H1 (cell line): ENCODE data around the gene SLC66A1. TPM values are rescaled to one million over a fixed set of nuclear protein-coding genes. Genes with fewer than 3 reads are reported as not detected.

Experiments used
- CHD7 ChIP-seq: fragments of 300-600 bp; sonication (generic); IDR thresholded peaks from 2 replicates; pipeline ENCODE4 v1.7.1; 2012; ENCODE audit warnings: low read length, moderate library complexity, mild to moderate bottlenecking, inconsistent platforms; ENCODE audit not compliant: insufficient replicate concordance
- CTCF ChIP-seq, 3 experiments: IDR thresholded peaks; 1 replicate in 2 of 3; 2 replicates in 1 of 3; pipeline versions ENCODE4 v1.5.1 to v1.6.1; 2011; ENCODE audit warnings: low read length in 3 of 3, mild to moderate bottlenecking in 3 of 3, inconsistent platforms in 2 of 3, low read depth in 1 of 3, moderate library complexity in 1 of 3; ENCODE audit not compliant: insufficient read depth in 1 of 3; ENCODE audit errors: control extremely low read depth in 1 of 3
- GTF2F1 ChIP-seq: IDR thresholded peaks from 2 replicates; pipeline ENCODE4 v1.6.1; 2012; ENCODE audit warnings: low read depth, low read length, improper control_type of control experiment, borderline replicate concordance
- POLR2AphosphoS5 ChIP-seq: IDR thresholded peaks from 2 replicates; pipeline ENCODE4 v1.6.1; 2011; ENCODE audit warnings: low read depth, low read length
- RAD21 ChIP-seq, 2 experiments: IDR thresholded peaks in 1 of 2; conservative IDR thresholded peaks in 1 of 2; 2 replicates each; pipeline ENCODE4 v1.6.1; 2011; ENCODE audit warnings: low read depth in 2 of 2, low read length in 2 of 2, improper control_type of control experiment in 1 of 2, inconsistent platforms in 1 of 2, mild to moderate bottlenecking in 1 of 2, moderate library complexity in 1 of 2
- TAF7 ChIP-seq: optimal IDR thresholded peaks from 2 replicates; pipeline ENCODE3; 2011; ENCODE audit warnings: low read depth, mild to moderate bottlenecking, inconsistent platforms, low read length, moderate library complexity, borderline replicate concordance
- TCF12 ChIP-seq: IDR thresholded peaks from 2 replicates; pipeline ENCODE4 v1.6.1; 2011; ENCODE audit warnings: low read depth, mild to moderate bottlenecking, low read length
- polyA plus RNA-seq, 7 experiments: library from polyadenylated mRNA; depleted of rRNA in 3 of 7; stranded (reverse) in 5 of 7; unstranded in 2 of 7; fragments of >200 nt in 5 of 7; fragments of 200-250 nt in 2 of 7; gene quantifications; 1 replicate in 5 of 7; 2 replicates in 1 of 7; 4 replicates in 1 of 7; pipeline versions ENCODE4 v1.2.1 to v1.2.3, GENCODE V29; 2011 to 2013; ENCODE audit warnings: missing spikeins in 2 of 7, mixed read lengths in 2 of 7
- total RNA-seq: library from RNA; stranded (reverse); fragmentation: NEBNext Ultra II Directional; extraction: Animal tissue kit (Norgen Biotek cat#: 25700); gene quantifications from 2 replicates; pipeline ENCODE4 v1.2.1, GENCODE V29; 2021

Gene SLC66A1
- total and polyA plus RNA-seq, 2 of the 8 experiments (the other 6 are each of a cell fraction or from before 2014, with no cell fraction given) = 16.8 to 27.9 TPM

GRCh38 chr1:19370453-19371170 lies 58.5 kb downstream of the SLC66A1 start (continued):
- TF ChIP-seq CTCF (IDR thresholded peaks at IDR 0.05; ENCODE audit: control extremely low read depth in 1 of 3, insufficient read depth in 1 of 3, low read depth in 1 of 3, low read length in 3 of 3) = no peak
- no peak for TF ChIP-seq POLR2AphosphoS5
- no peak for TF ChIP-seq GTF2F1
- TF ChIP-seq TCF12 = no peak
- no peak for TF ChIP-seq TAF7
- TF ChIP-seq RAD21 (IDR thresholded peaks at IDR 0.05 in 1 of 2, conservative IDR thresholded peaks at IDR 0.05 in 1 of 2; ENCODE audit: low read depth in 2 of 2, low read length in 2 of 2) = no peak
- no peak for TF ChIP-seq CHD7
